H1 (cell line): Measurements from ENCODE around the gene MEGF11. TPM values are rescaled to one million over a fixed set of nuclear protein-coding genes. Genes with fewer than 3 reads are reported as not detected.

Experiments
- CTCF ChIA-PET: fragments of 300-600 bp; sonication (Branson Sonifier 250); formaldehyde crosslinking; loops from one replicate; lab custom pipeline; 2021; ENCODE audit not compliant: partially characterized antibody; lab: Charles Lee
- POLR2A ChIA-PET: fragments of 300-600 bp; sonication (Branson Sonifier 250); formaldehyde crosslinking; loops from one replicate; lab custom pipeline; 2021; ENCODE audit warnings: inconsistent platforms; ENCODE audit not compliant: partially characterized antibody; lab: Charles Lee
- DNase-seq, 2 experiments: peaks; one replicate each; pipeline versions ENCODE4 v3.0.0 to v3.0.0-alpha.2; 2010 to 2022; ENCODE audit warnings: low spot score in 2 of 2, low read depth in 1 of 2, mixed read lengths in 1 of 2
- FAIRE-seq: peaks from 2 replicates; lab custom pipeline; 2011; peaks lifted over from hg19 to GRCh38; lab: Jason Lieb, UNC
- H2AFZ ChIP-seq: 2 replicates; pipeline ENCODE4 v1.8.1; 2012; ENCODE audit warnings: low read length, inconsistent platforms
- H2AK5ac ChIP-seq: 2 replicates; pipeline ENCODE4 v1.6.1; 2013; ENCODE audit warnings: low read depth, low read length
- H2BK120ac ChIP-seq: replicated peaks from 2 replicates; pipeline ENCODE3; 2013; ENCODE audit warnings: low read depth, low read length, inconsistent platforms
- H2BK12ac ChIP-seq: 2 replicates; pipeline ENCODE4 v1.6.1; 2013; ENCODE audit warnings: low read depth, low read length
- H2BK15ac ChIP-seq: 2 replicates; pipeline ENCODE4 v1.6.1; 2013; ENCODE audit warnings: low read length
- H2BK20ac ChIP-seq: 2 replicates; pipeline ENCODE4 v1.6.1; 2013; ENCODE audit warnings: low read length
- H2BK5ac ChIP-seq: 2 replicates; pipeline ENCODE4 v1.6.1; 2013; ENCODE audit warnings: low read depth, low read length
- H3K14ac ChIP-seq: 2 replicates; pipeline ENCODE4 v1.6.1; 2013; ENCODE audit warnings: inconsistent platforms; ENCODE audit not compliant: insufficient read length
- H3K18ac ChIP-seq: 2 replicates; pipeline ENCODE4 v1.6.1; 2013; ENCODE audit warnings: low read length; ENCODE audit errors: extremely low read depth
- H3K23ac ChIP-seq: 2 replicates; pipeline ENCODE4 v1.6.1; 2013; ENCODE audit warnings: inconsistent platforms; ENCODE audit not compliant: insufficient read length
- H3K23me2 ChIP-seq: 2 replicates; pipeline ENCODE4 v1.6.1; 2013; ENCODE audit warnings: low read depth, low read length
- H3K27ac ChIP-seq: 2 replicates; pipeline ENCODE4 v1.6.1; 2011; ENCODE audit warnings: low read depth, low read length, inconsistent platforms
- H3K27me3 ChIP-seq, 4 experiments: replicated peaks in 1 of 4; 1 replicate in 1 of 4; 2 replicates in 3 of 4; pipeline versions ENCODE4 v1.6.1 to v1.8.1; 2011 to 2013; ENCODE audit warnings: low read length in 3 of 4, mild to moderate bottlenecking in 3 of 4, inconsistent platforms in 2 of 4, mixed read lengths in 2 of 4, moderate library complexity in 1 of 4; ENCODE audit not compliant: control insufficient read depth in 3 of 4, insufficient read depth in 3 of 4; ENCODE audit errors: extremely low read depth in 1 of 4
- H3K36me3 ChIP-seq, 4 experiments: 2 replicates each; pipeline versions ENCODE4 v1.6.1 to v1.8.1; 2011 to 2013; ENCODE audit warnings: mild to moderate bottlenecking in 4 of 4, low read length in 3 of 4, moderate library complexity in 2 of 4, control low read depth in 1 of 4, inconsistent platforms in 1 of 4; ENCODE audit not compliant: insufficient read depth in 4 of 4, control insufficient read depth in 2 of 4
- H3K4ac ChIP-seq: replicated peaks from 2 replicates; pipeline ENCODE3; 2013; ENCODE audit warnings: low read length, low read depth, mixed read lengths, inconsistent platforms; ENCODE audit not compliant: insufficient read length
- H3K4me1 ChIP-seq, 4 experiments: replicated peaks in 1 of 4; 1 replicate in 1 of 4; 2 replicates in 3 of 4; pipeline versions ENCODE4 v1.6.1 to v1.8.1; 2011 to 2013; ENCODE audit warnings: low read length in 3 of 4, inconsistent platforms in 2 of 4, mixed read lengths in 1 of 4; ENCODE audit not compliant: insufficient read depth in 4 of 4, control insufficient read depth in 3 of 4
- H3K4me2 ChIP-seq, 2 experiments: 2 replicates each; pipeline versions ENCODE4 v1.6.1 to v1.8.1; 2011 to 2013; ENCODE audit warnings: low read depth in 2 of 2, low read length in 2 of 2, control low read depth in 1 of 2, inconsistent platforms in 1 of 2, mild to moderate bottlenecking in 1 of 2; ENCODE audit not compliant: insufficient read depth in 1 of 2
- H3K4me3 ChIP-seq, 4 experiments: fragments of 200-600, 300-600 bp in 1 of 4; sonication (generic), shearing (Covaris generic), sonication (Bioruptor Twin) in 1 of 4; 2 replicates each; pipeline versions ENCODE4 v1.5.1 to v1.8.1; 2011 to 2016; ENCODE audit warnings: low read length in 4 of 4, low read depth in 3 of 4, control low read depth in 2 of 4, inconsistent platforms in 2 of 4, mild to moderate bottlenecking in 2 of 4, mixed read lengths in 1 of 4, moderate library complexity in 1 of 4; ENCODE audit not compliant: insufficient read depth in 2 of 4; ENCODE audit errors: extremely low read depth in 1 of 4
- H3K56ac ChIP-seq: replicated peaks from 2 replicates; pipeline ENCODE3; 2013; ENCODE audit warnings: low read depth, mild to moderate bottlenecking, mixed read lengths, low read length, inconsistent platforms; ENCODE audit not compliant: insufficient read length
- H3K79me1 ChIP-seq: 2 replicates; pipeline ENCODE4 v1.6.1; 2013; ENCODE audit warnings: low read depth, low read length, control low read depth
- H3K79me2 ChIP-seq, 2 experiments: 2 replicates each; pipeline versions ENCODE4 v1.6.1 to v1.8.1; 2012 to 2013; ENCODE audit warnings: low read length in 2 of 2, mild to moderate bottlenecking in 2 of 2, inconsistent platforms in 1 of 2; ENCODE audit not compliant: insufficient read depth in 2 of 2, control insufficient read depth in 1 of 2
- H3K9ac ChIP-seq, 4 experiments: replicated peaks in 1 of 4; 1 replicate in 1 of 4; 2 replicates in 3 of 4; pipeline versions ENCODE4 v1.6.1 to v1.8.1; 2011 to 2013; ENCODE audit warnings: low read depth in 3 of 4, low read length in 3 of 4, control low read depth in 2 of 4, mild to moderate bottlenecking in 2 of 4, moderate library complexity in 2 of 4, inconsistent platforms in 1 of 4; ENCODE audit errors: extremely low read depth in 1 of 4
- H3K9me3 ChIP-seq, 2 experiments: 2 replicates each; pipeline versions ENCODE4 v1.6.1 to v1.8.1; 2012 to 2013; ENCODE audit warnings: mild to moderate bottlenecking in 2 of 2, moderate library complexity in 2 of 2, control low read depth in 1 of 2, inconsistent platforms in 1 of 2, low read depth in 1 of 2, low read length in 1 of 2, mixed read lengths in 1 of 2; ENCODE audit not compliant: insufficient read depth in 2 of 2
- H4K20me1 ChIP-seq, 2 experiments: replicated peaks in 1 of 2; 2 replicates each; pipeline versions ENCODE3 to v1.8.1; 2011 to 2013; ENCODE audit warnings: inconsistent platforms in 2 of 2, low read length in 2 of 2, mild to moderate bottlenecking in 1 of 2; ENCODE audit not compliant: insufficient read depth in 2 of 2, control insufficient read depth in 1 of 2
- H4K5ac ChIP-seq: 2 replicates; pipeline ENCODE4 v1.6.1; 2013; ENCODE audit warnings: low read length, low read depth, mixed read lengths, inconsistent platforms; ENCODE audit not compliant: insufficient read length
- H4K8ac ChIP-seq: 2 replicates; pipeline ENCODE4 v1.8.0; 2013; ENCODE audit warnings: mild to moderate bottlenecking, moderate library complexity, low read length, inconsistent platforms; ENCODE audit not compliant: insufficient read depth; ENCODE audit errors: extremely low read depth
- H4K91ac ChIP-seq: replicated peaks from 2 replicates; pipeline ENCODE3; 2013; ENCODE audit warnings: low read length, mixed read lengths, inconsistent platforms; ENCODE audit not compliant: insufficient read length
- ASH2L ChIP-seq: fragments of 200-600, 300-600 bp; sonication (generic); IDR thresholded peaks from one replicate; pipeline ENCODE4 v1.7.1; 2017; ENCODE audit warnings: low read length
- BRCA1 ChIP-seq: IDR thresholded peaks from 2 replicates; pipeline ENCODE4 v1.6.1; 2012; ENCODE audit warnings: low read depth, low read length, improper control_type of control experiment
- GTF2F1 ChIP-seq: IDR thresholded peaks from 2 replicates; pipeline ENCODE4 v1.6.1; 2012; ENCODE audit warnings: low read depth, low read length, improper control_type of control experiment, borderline replicate concordance
- KDM1A ChIP-seq: fragments of 200-600, 300-600 bp; sonication (generic); IDR thresholded peaks from 2 replicates; pipeline ENCODE4 v1.7.1; 2016; ENCODE audit warnings: mild to moderate bottlenecking, low read length, borderline replicate concordance
- NANOG ChIP-seq: IDR thresholded peaks from 2 replicates; pipeline ENCODE4 v1.6.1; 2011; ENCODE audit warnings: low read length, low read depth, mild to moderate bottlenecking, inconsistent platforms; ENCODE audit not compliant: insufficient read depth, poor library complexity, severe bottlenecking
- RAD21 ChIP-seq, 2 experiments: IDR thresholded peaks in 1 of 2; conservative IDR thresholded peaks in 1 of 2; 2 replicates each; pipeline ENCODE4 v1.6.1; 2011; ENCODE audit warnings: low read depth in 2 of 2, low read length in 2 of 2, improper control_type of control experiment in 1 of 2, inconsistent platforms in 1 of 2, mild to moderate bottlenecking in 1 of 2, moderate library complexity in 1 of 2
- RBBP5 ChIP-seq: IDR thresholded peaks from 2 replicates; pipeline ENCODE4 v1.7.1; 2012; ENCODE audit warnings: low read depth, mild to moderate bottlenecking, inconsistent platforms, low read length, moderate library complexity, borderline replicate concordance
- SP1 ChIP-seq: IDR thresholded peaks from 2 replicates; pipeline ENCODE4 v1.6.1; 2011; ENCODE audit warnings: low read depth, low read length
- SP2 ChIP-seq: IDR thresholded peaks from 2 replicates; pipeline ENCODE4 v1.6.1; 2012; ENCODE audit warnings: mild to moderate bottlenecking, low read length, inconsistent platforms
- TBP ChIP-seq: IDR thresholded peaks from 2 replicates; pipeline ENCODE4 v1.6.1; 2011; ENCODE audit warnings: low read depth, low read length, improper control_type of control experiment
- TEAD4 ChIP-seq: IDR thresholded peaks from 2 replicates; pipeline ENCODE4 v1.6.1; 2012; ENCODE audit warnings: low read depth, low read length, inconsistent platforms, mixed read lengths
- WGBS, 2 experiments: shearing (Covaris generic) in 1 of 2; methylation state at CpG; one replicate each; pipeline versions ENCODE4 v1.1.6 to v1.1.7; 2013 to 2015; ENCODE audit warnings: low lambda C conversion rate in 2 of 2, mixed read lengths in 2 of 2, inconsistent platforms in 1 of 2, low coverage in 1 of 2, missing lambda C conversion rate in 1 of 2; ENCODE audit not compliant: insufficient replicate concordance in 2 of 2, insufficient coverage in 1 of 2, insufficient read length in 1 of 2; ENCODE audit errors: extremely low coverage in 1 of 2, missing lambda C conversion rate in 1 of 2; 5-methylcytosine and 5-hydroxymethylcytosine counted together
- polyA plus RNA-seq, 7 experiments: library from polyadenylated mRNA; depleted of rRNA in 3 of 7; stranded (reverse) in 5 of 7; unstranded in 2 of 7; fragments of >200 nt in 5 of 7; fragments of 200-250 nt in 2 of 7; gene quantifications; 1 replicate in 5 of 7; 2 replicates in 1 of 7; 4 replicates in 1 of 7; pipeline versions ENCODE4 v1.2.1 to v1.2.3, GENCODE V29; 2011 to 2013; ENCODE audit warnings: missing spikeins in 2 of 7, mixed read lengths in 2 of 7
- total RNA-seq: library from RNA; stranded (reverse); fragmentation: NEBNext Ultra II Directional; extraction: Animal tissue kit (Norgen Biotek cat#: 25700); gene quantifications from 2 replicates; pipeline ENCODE4 v1.2.1, GENCODE V29; 2021

MEGF11 gene
- total and polyA plus RNA-seq, 2 of the 8 experiments (the other 6 are each of a cell fraction or from before 2014, with no cell fraction given), result 4.4 to 4.8 TPM

DNA sequence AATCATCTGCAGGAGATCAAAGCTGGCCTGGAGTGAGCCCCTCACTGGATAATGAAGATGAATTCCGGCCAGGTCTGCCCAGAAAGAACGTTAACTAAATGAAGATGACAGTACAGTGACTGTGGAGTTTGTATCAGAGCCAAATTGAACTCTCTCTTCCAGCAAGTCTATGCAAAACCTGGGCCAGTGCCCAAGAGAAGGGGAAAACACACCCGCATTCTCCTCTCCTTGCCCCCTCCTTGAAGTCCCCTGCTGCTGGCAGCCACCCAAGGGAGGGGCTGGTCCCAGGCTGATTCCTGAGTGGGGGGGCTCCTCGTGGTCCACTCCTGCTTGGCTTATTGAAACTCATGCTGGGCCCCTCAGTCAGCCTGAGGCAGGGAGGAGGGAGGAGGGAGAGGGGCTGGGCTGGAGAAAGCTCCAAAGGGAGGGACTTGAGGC, 228.5 kb downstream of the MEGF11 start:
- peak overlapping the region; percentile 43 to 54 for H3K4me2 ChIP-seq
- no peak overlapping the region for H3K14ac ChIP-seq
- peaks cover 17 to 42% (median 24%) of the 10 kb centered on the region in 4 experiments for H3K4me1 ChIP-seq
- H2BK15ac ChIP-seq, result no peak overlapping the region
- H2AK5ac ChIP-seq, result no peak overlapping the region
- no peak overlapping the region for H3K4ac ChIP-seq
- H3K56ac ChIP-seq, result no peak overlapping the region
- no peak overlapping the region for H3K9ac ChIP-seq
- H2BK5ac ChIP-seq, result 0 out of 2 replicates have a peak overlapping the region, but pooled peaks have one; percentile 54
- no peak overlapping the region for H3K23ac ChIP-seq
- no peaks in the 10 kb centered on the region for H3K23me2 ChIP-seq
- 30% methylated on average over 4 of the region's 4 CpGs; no CpG with 5 or more reads in 1 of the 2 experiments for WGBS, 2 experiments
- no peak for DNase-seq
- H2BK12ac ChIP-seq, result no peak overlapping the region
- CTCF ChIA-PET, result interaction anchor here (0.6 to 2.9 kb wide), 14 partner anchors 13 to 362 kb away, joined by 3 to 11 read pairs (median 3); partner anchors contain the start of gene MAP2K1
- no peak overlapping the region for H3K27ac ChIP-seq
- FAIRE-seq, result peak; percentile 24
- H4K5ac ChIP-seq, result peak overlapping the region; percentile 4
- no peaks in the 10 kb centered on the region for H3K9me3 ChIP-seq
- H3K27me3 ChIP-seq, result no peaks in the 10 kb centered on the region
- H3K36me3 ChIP-seq, result no peaks in the 10 kb centered on the region
- no peak overlapping the region for H2AFZ ChIP-seq
- POLR2A ChIA-PET, result interaction anchor here (1.7 kb wide), 1 partner anchor 56 kb away, joined by 5 read pairs; no protein-coding TSS in a partner anchor
- H4K91ac ChIP-seq, result peak overlapping the region; percentile 83
- H3K4me3 ChIP-seq, result peak overlapping the region in 1 of 4 experiments; percentile 35; a peak in 2 of 8 replicates
- H3K79me2 ChIP-seq, result no peaks in the 10 kb centered on the region
- peak overlapping the region; percentile 91 for H3K18ac ChIP-seq
- no peaks in the 10 kb centered on the region for H3K79me1 ChIP-seq
- H4K8ac ChIP-seq, result no peak overlapping the region
- no peak overlapping the region for H2BK120ac ChIP-seq
- H4K20me1 ChIP-seq, result no peaks in the 10 kb centered on the region
- no peak for TF ChIP-seq RAD21 (IDR thresholded peaks at IDR 0.05 in 1 of 2, conservative IDR thresholded peaks at IDR 0.05 in 1 of 2; ENCODE audit: low read depth in 2 of 2, low read length in 2 of 2)
- no peak for TF ChIP-seq RBBP5
- no peak for TF ChIP-seq BRCA1
- no peak for TF ChIP-seq ASH2L
- TF ChIP-seq SP1, result no peak
- no peak for TF ChIP-seq TBP
- no peak for TF ChIP-seq KDM1A
- no peak for TF ChIP-seq TEAD4
- TF ChIP-seq GTF2F1, result no peak
- no peak for TF ChIP-seq NANOG
- TF ChIP-seq SP2, result no peak
- peak overlapping the region; percentile 83; the same call in 1 of the 2 replicates for H2BK20ac ChIP-seq
